ENCODE data around the gene EXD3. TPM values are rescaled to one million over a fixed set of nuclear protein-coding genes. Genes with fewer than 3 reads are reported as not detected.

The EXD3 gene
- total and polyA plus RNA-seq, 2 experiments from 2014 or later, result 32.3 to 72.1 TPM

GRCh38 chr9:137293482-137294090, 129.4 kb downstream of the EXD3 start:
- Histone ChIP-seq H3K9me3 (ENCODE audit: low read depth) (no peaks in the 10 kb centered on the region), H3K36me3 (no peaks in the 10 kb centered on the region)
- DNase-seq (ENCODE audit: low read depth in 1 of 2, low spot score in 1 of 2), result no peak

GRCh38 chr9:137293094-137293481, 129.9 kb downstream of the EXD3 start:
- Histone ChIP-seq H3K36me3 (no peaks in the 10 kb centered on the region), H3K27ac (no peak overlapping the region), H3K4me3 (no peak overlapping the region), H3K27me3 (peaks cover 37% of the 10 kb centered on the region), H3K9me3 (ENCODE audit: low read depth) (no peaks in the 10 kb centered on the region), H3K4me1 (ENCODE audit: low read depth) (no peaks in the 10 kb centered on the region)
- no peak for TF ChIP-seq CTCF (IDR thresholded peaks at IDR 0.05; ENCODE audit: low read depth, low read length)
- no peak for DNase-seq (ENCODE audit: low read depth in 1 of 2, low spot score in 1 of 2)

More at GRCh38 chr9:137293482-137294090, 129.4 kb downstream of the EXD3 start:
- no peak overlapping the region for H3K4me3 ChIP-seq
- H3K27me3 ChIP-seq, result peaks cover 42% of the 10 kb centered on the region
- H3K27ac ChIP-seq, result no peak overlapping the region
- no peak for TF ChIP-seq CTCF (IDR thresholded peaks at IDR 0.05; ENCODE audit: low read depth, low read length)
- H3K4me1 ChIP-seq (ENCODE audit: low read depth), result no peaks in the 10 kb centered on the region

DNA sequence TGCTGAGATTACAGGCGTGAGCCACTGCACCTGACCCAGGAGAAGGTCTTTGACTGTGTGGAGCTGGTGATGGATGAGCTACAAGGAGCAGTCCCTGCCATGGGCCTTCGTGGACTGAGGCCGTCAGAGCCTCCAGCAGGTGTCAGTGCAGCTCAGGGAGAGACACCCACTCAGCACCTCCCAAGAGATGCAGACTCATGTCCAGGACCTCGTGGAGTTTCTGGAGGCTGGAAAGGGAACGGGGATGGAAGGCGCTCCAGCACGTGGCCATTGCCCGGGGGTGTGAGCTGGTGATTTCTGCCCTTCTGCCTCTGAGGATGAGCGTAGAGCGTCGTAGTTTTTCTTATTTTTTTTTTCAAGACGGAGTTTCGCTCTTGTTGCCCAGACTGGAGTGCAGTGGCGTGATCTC, 136.0 kb downstream of the EXD3 start:
- no peaks in the 10 kb centered on the region for H3K9me3 ChIP-seq (ENCODE audit: low read depth)
- no peaks in the 10 kb centered on the region for H3K4me1 ChIP-seq (ENCODE audit: low read depth)
- no peak overlapping the region for H3K4me3 ChIP-seq
- TF ChIP-seq CTCF (IDR thresholded peaks at IDR 0.05; ENCODE audit: low read depth, low read length), result peak; percentile 31
- peak; percentile 47 to 61 for DNase-seq (ENCODE audit: low read depth in 1 of 2, low spot score in 1 of 2)
- H3K27ac ChIP-seq, result no peak overlapping the region
- no peaks in the 10 kb centered on the region for H3K36me3 ChIP-seq
- no peaks in the 10 kb centered on the region for H3K27me3 ChIP-seq

GRCh38 chr9:137281345-137282116, 141.4 kb downstream of the EXD3 start:
- Histone ChIP-seq H3K27me3 (peaks cover 6% of the 10 kb centered on the region), H3K4me3 (peak overlapping the region; percentile 16), H3K9me3 (ENCODE audit: low read depth) (no peaks in the 10 kb centered on the region), H3K36me3 (peaks cover 6% of the 10 kb centered on the region), H3K4me1 (ENCODE audit: low read depth) (peaks cover 23% of the 10 kb centered on the region), H3K27ac (no peak overlapping the region)
- no peak for TF ChIP-seq CTCF (IDR thresholded peaks at IDR 0.05; ENCODE audit: low read depth, low read length)
- DNase-seq (ENCODE audit: low read depth in 1 of 2, low spot score in 1 of 2), result no peak

GRCh38 chr9:137280474-137281344, 142.3 kb downstream of the EXD3 start:
- H3K36me3 ChIP-seq, result peaks cover 6% of the 10 kb centered on the region
- H3K4me3 ChIP-seq, result peak overlapping the region; percentile 16
- H3K4me1 ChIP-seq (ENCODE audit: low read depth), result peaks cover 31% of the 10 kb centered on the region
- DNase-seq (ENCODE audit: low read depth in 1 of 2, low spot score in 1 of 2), result peak; percentile 52 to 71
- peaks cover 6% of the 10 kb centered on the region for H3K27me3 ChIP-seq
- H3K27ac ChIP-seq, result no peak overlapping the region
- TF ChIP-seq CTCF (IDR thresholded peaks at IDR 0.05; ENCODE audit: low read depth, low read length), result peak; percentile 54
- no peaks in the 10 kb centered on the region for H3K9me3 ChIP-seq (ENCODE audit: low read depth)

All from cardiac muscle cell (in vitro differentiated cells and primary cell).